Stimulated activated CD8-positive, alpha-beta memory T cell treated with anti-CD3 and anti-CD28 coated beads, Interleukin-2, amount 100 ng/mL, for 48 hours (primary cell): ENCODE measurements around the gene SNRPA1.

Experiments
- DNase-seq, 2 donors: peaks; one replicate each; pipeline ENCODE4 v3.0.0-alpha.2; 2020; ENCODE audit warnings: low read depth in 2 of 2

SNRPA1 gene

GRCh38 chr15:101294731-101295606 is at the start of gene SNRPA1:
SNRPA1 (minus strand) TSS chr15:101295248; CDS start chr15:101295178, 70 bp downstream.
- peak; percentile 96 to 99 for DNase-seq

GRCh38 chr15:101342056-101342455 is 47.0 kb upstream of the SNRPA1 start:
- no peak for DNase-seq

GRCh38 chr15:101338502-101339057 is 43.5 kb upstream of the SNRPA1 start:
- DNase-seq = no peak

- DNase-seq = no peak
Observed at GRCh38 chr15:101337976-101338375, 42.9 kb upstream of the SNRPA1 start.

GRCh38 chr15:101333907-101334789 is 39.1 kb upstream of the SNRPA1 start:
- peak in 1 of 2 donors; percentile 28 for DNase-seq

- no peak for DNase-seq
Observed at GRCh38 chr15:101332061-101332467, 37.0 kb upstream of the SNRPA1 start.

- DNase-seq = no peak
Observed at GRCh38 chr15:101329867-101330380, 34.9 kb upstream of the SNRPA1 start.

GRCh38 chr15:101329309-101329863 is 34.3 kb upstream of the SNRPA1 start:
- no peak for DNase-seq

- DNase-seq = no peak
Observed at GRCh38 chr15:101328001-101328400, 33.0 kb upstream of the SNRPA1 start.

- no peak for DNase-seq
Observed at GRCh38 chr15:101327147-101327740, 32.2 kb upstream of the SNRPA1 start.

GRCh38 chr15:101326462-101327146 is 31.6 kb upstream of the SNRPA1 start:
- no peak for DNase-seq

GRCh38 chr15:101326026-101326315 is 30.9 kb upstream of the SNRPA1 start:
- no peak for DNase-seq

- no peak for DNase-seq
Observed at GRCh38 chr15:101325263-101326025, 30.4 kb upstream of the SNRPA1 start.

GRCh38 chr15:101324524-101325177 is 29.6 kb upstream of the SNRPA1 start:
- no peak for DNase-seq

GRCh38 chr15:101323793-101324523 is 28.9 kb upstream of the SNRPA1 start:
- DNase-seq = no peak

GRCh38 chr15:101322854-101323477 is 27.9 kb upstream of the SNRPA1 start:
- no peak for DNase-seq

- no peak for DNase-seq
Observed at GRCh38 chr15:101322016-101322695, 27.1 kb upstream of the SNRPA1 start.
